GM12875 (cell line): ENCODE results near the gene BOC.

Source experiments
- H3K4me3 ChIP-seq: one replicate; pipeline ENCODE4 v1.5.1; 2011; ENCODE audit warnings: low read depth, low read length, control low read depth
- CTCF ChIP-seq: IDR thresholded peaks from 2 replicates; pipeline ENCODE4 v1.5.1; 2011; ENCODE audit warnings: low read depth, mild to moderate bottlenecking, control low read depth, inconsistent platforms, low read length, moderate library complexity, borderline replicate concordance; ENCODE audit not compliant: insufficient read depth

Gene BOC

GRCh38 chr3:113226491-113226890, 15.1 kb downstream of the BOC start:
- no peak overlapping the region for H3K4me3 ChIP-seq
- no peak for TF ChIP-seq CTCF

- no peak for TF ChIP-seq CTCF
Measured at GRCh38 chr3:113227146-113227545, 15.8 kb downstream of the BOC start.

GRCh38 chr3:113228498-113229286, 17.3 kb downstream of the BOC start:
- no peak for TF ChIP-seq CTCF
- no peak overlapping the region for H3K4me3 ChIP-seq

More at GRCh38 chr3:113227146-113227545, 15.8 kb downstream of the BOC start:
- H3K4me3 ChIP-seq = no peak overlapping the region

GRCh38 chr3:113231391-113231790, 20.0 kb downstream of the BOC start:
- no peak overlapping the region for H3K4me3 ChIP-seq
- no peak for TF ChIP-seq CTCF

GRCh38 chr3:113231827-113232253, 20.5 kb downstream of the BOC start:
- H3K4me3 ChIP-seq = no peak overlapping the region
- no peak for TF ChIP-seq CTCF

- TF ChIP-seq CTCF = no peak
- H3K4me3 ChIP-seq = no peak overlapping the region
Measured at GRCh38 chr3:113232342-113232741, 21.0 kb downstream of the BOC start.

GRCh38 chr3:113233497-113233896, 22.1 kb downstream of the BOC start:
- H3K4me3 ChIP-seq = no peak overlapping the region
- no peak for TF ChIP-seq CTCF
